SU-DHL-6 (cell line): ENCODE results near the gene GJD4.

Experiments used
- H2AFZ ChIP-seq: fragments of 200-600 bp; sonication (generic); 2 replicates; pipeline ENCODE4 v1.6.1; 2014; ENCODE audit warnings: low read depth, mild to moderate bottlenecking, moderate library complexity, mixed read lengths, antibody characterized with exemption, low read length; ENCODE audit not compliant: severe bottlenecking
- H3F3A ChIP-seq: fragments of 200-600 bp; shearing (Covaris generic); 2 replicates; pipeline ENCODE4 v1.6.0; 2016; ENCODE audit warnings: antibody characterized with exemption, mild to moderate bottlenecking; ENCODE audit not compliant: insufficient read depth
- H3K27ac ChIP-seq: fragments of 200-600 bp; sonication (generic); 2 replicates; pipeline ENCODE4 v1.5.1; 2016; ENCODE audit warnings: low read depth, mild to moderate bottlenecking, low read length, moderate library complexity, mixed read lengths
- H3K27me3 ChIP-seq: fragments of 200-600 bp; sonication (generic), shearing (Covaris generic); 2 replicates; pipeline ENCODE4 v1.6.0; 2014; ENCODE audit warnings: mild to moderate bottlenecking, low read length
- H3K36me3 ChIP-seq: fragments of 200-600 bp; sonication (generic); 2 replicates; pipeline ENCODE4 v1.6.1; 2014; ENCODE audit warnings: mild to moderate bottlenecking, low read length, mixed read lengths
- H3K4me2 ChIP-seq: fragments of 300-600, 200-600 bp; shearing (Covaris generic), sonication (generic); 2 replicates; pipeline ENCODE4 v1.6.0; 2014; ENCODE audit warnings: low read length, low read depth, mild to moderate bottlenecking; ENCODE audit not compliant: poor library complexity, severe bottlenecking
- H3K4me3 ChIP-seq: fragments of 200-600 bp; sonication (generic); 2 replicates; pipeline ENCODE4 v1.5.1; 2014; ENCODE audit warnings: antibody characterized with exemption, low read length, mild to moderate bottlenecking, mixed read lengths; ENCODE audit not compliant: insufficient read depth, poor library complexity, severe bottlenecking
- H3K79me2 ChIP-seq: fragments of 200-600 bp; sonication (generic); 2 replicates; pipeline ENCODE4 v1.6.1; 2014; ENCODE audit warnings: mild to moderate bottlenecking, low read length, moderate library complexity; ENCODE audit not compliant: insufficient read depth
- H3K9ac ChIP-seq: fragments of 200-600 bp; sonication (generic); 2 replicates; pipeline ENCODE4 v1.7.0; 2014; ENCODE audit warnings: mild to moderate bottlenecking, low read length
- H3K9me2 ChIP-seq: fragments of 200-600 bp; sonication (generic); replicated peaks from 2 replicates; pipeline ENCODE4 v1.6.1; 2014; ENCODE audit warnings: low read length; ENCODE audit not compliant: insufficient read depth
- H3K9me3 ChIP-seq: fragments of 200-600 bp; sonication (generic); 2 replicates; pipeline ENCODE4 v1.6.1; 2014; ENCODE audit warnings: low read length, mixed read lengths; ENCODE audit not compliant: insufficient read depth
- H4K20me1 ChIP-seq: fragments of 200-600 bp; sonication (generic); 2 replicates; pipeline ENCODE4 v1.6.1; 2014; ENCODE audit warnings: low read depth, mild to moderate bottlenecking, antibody characterized with exemption, low read length, moderate library complexity, mixed read lengths
- CTCF ChIP-seq: fragments of 200-600 bp; sonication (generic); IDR thresholded peaks from one replicate; pipeline ENCODE4 v1.5.1; 2017; ENCODE audit warnings: antibody characterized with exemption, mild to moderate bottlenecking, low read length, moderate library complexity; ENCODE audit not compliant: insufficient read depth, poor library complexity, severe bottlenecking
- EZH2phosphoT487 ChIP-seq: fragments of 200-600 bp; sonication (generic), shearing (Covaris generic); conservative IDR thresholded peaks from 2 replicates; pipeline ENCODE4 v1.6.1; 2018; ENCODE audit warnings: mild to moderate bottlenecking, antibody characterized with exemption, low read length, moderate library complexity, mixed read lengths

Gene GJD4

GRCh38 chr10:35563261-35563891, 41.8 kb upstream of the GJD4 start:
- Histone ChIP-seq H3K27ac (no peak overlapping the region), H3K4me3 (no peak overlapping the region), H3K27me3 (no peaks in the 10 kb centered on the region), H3K9me3 (no peaks in the 10 kb centered on the region), H2AFZ (no peak overlapping the region), H3K9ac (no peak overlapping the region), H4K20me1 (no peaks in the 10 kb centered on the region), H3F3A (no peaks in the 10 kb centered on the region), H3K79me2 (no peaks in the 10 kb centered on the region), H3K4me2 (no peak overlapping the region), H3K9me2 (no peaks in the 10 kb centered on the region), H3K36me3 (no peaks in the 10 kb centered on the region)
- peak; percentile 94 for TF ChIP-seq CTCF
- TF ChIP-seq EZH2phosphoT487, result no peak

- Histone ChIP-seq H4K20me1 (no peaks in the 10 kb centered on the region), H2AFZ (no peak overlapping the region), H3K27ac (no peak overlapping the region), H3K9ac (no peak overlapping the region), H3K9me2 (no peaks in the 10 kb centered on the region), H3K4me2 (no peak overlapping the region), H3K27me3 (no peaks in the 10 kb centered on the region), H3K9me3 (no peaks in the 10 kb centered on the region), H3F3A (no peaks in the 10 kb centered on the region), H3K79me2 (no peaks in the 10 kb centered on the region), H3K4me3 (no peak overlapping the region), H3K36me3 (no peaks in the 10 kb centered on the region)
- TF ChIP-seq CTCF (no peak), EZH2phosphoT487 (no peak)
Measured at GRCh38 chr10:35564341-35564968, 40.7 kb upstream of the GJD4 start.

- Histone ChIP-seq H3K4me3 (no peak overlapping the region), H3K79me2 (no peaks in the 10 kb centered on the region), H3K36me3 (no peaks in the 10 kb centered on the region), H3K27me3 (no peaks in the 10 kb centered on the region), H3K9me2 (no peaks in the 10 kb centered on the region), H4K20me1 (no peaks in the 10 kb centered on the region), H3K4me2 (no peak overlapping the region), H2AFZ (no peak overlapping the region), H3K27ac (no peak overlapping the region), H3K9me3 (no peaks in the 10 kb centered on the region), H3K9ac (no peak overlapping the region), H3F3A (no peaks in the 10 kb centered on the region)
- TF ChIP-seq EZH2phosphoT487, result no peak
Measured at GRCh38 chr10:35565602-35566081, 39.5 kb upstream of the GJD4 start.

- Histone ChIP-seq H3K9me2 (no peaks in the 10 kb centered on the region), H3K9ac (no peak overlapping the region), H4K20me1 (no peaks in the 10 kb centered on the region), H2AFZ (no peak overlapping the region), H3K79me2 (no peaks in the 10 kb centered on the region), H3K4me3 (no peak overlapping the region), H3K27me3 (no peaks in the 10 kb centered on the region), H3K4me2 (no peak overlapping the region), H3K9me3 (no peaks in the 10 kb centered on the region), H3F3A (no peaks in the 10 kb centered on the region), H3K27ac (no peak overlapping the region), H3K36me3 (no peaks in the 10 kb centered on the region)
- TF ChIP-seq EZH2phosphoT487 (no peak), CTCF (no peak)
Measured at GRCh38 chr10:35567951-35568350, 37.2 kb upstream of the GJD4 start.
